Measurements from ENCODE around the gene MTSS2.

MTSS2 gene

GRCh38 chr16:70714581-70715054 lies 28.8 kb upstream of the MTSS2 start:
- no peak for DNase-seq

DNA sequence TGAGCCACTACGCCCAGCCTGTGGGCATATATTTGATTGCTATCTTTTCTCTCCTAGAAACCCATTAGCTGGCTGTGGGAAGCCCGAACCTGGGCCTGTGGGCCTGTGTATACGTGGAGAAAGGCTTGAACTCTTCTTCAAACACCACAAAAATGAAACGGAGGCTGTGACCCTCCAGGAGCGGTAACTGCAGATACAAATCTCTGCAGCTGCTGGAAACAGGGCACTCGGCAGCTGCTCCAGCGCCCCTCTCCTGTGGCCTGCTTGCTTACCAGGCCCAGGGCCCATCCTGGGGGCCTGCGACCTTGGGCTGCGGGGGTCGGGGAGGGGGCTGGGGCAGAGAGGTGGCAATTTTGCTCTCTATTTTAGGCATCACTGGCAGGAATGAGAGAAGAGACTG lies 28.0 kb upstream of the MTSS2 start:
- no peak for DNase-seq

DNA sequence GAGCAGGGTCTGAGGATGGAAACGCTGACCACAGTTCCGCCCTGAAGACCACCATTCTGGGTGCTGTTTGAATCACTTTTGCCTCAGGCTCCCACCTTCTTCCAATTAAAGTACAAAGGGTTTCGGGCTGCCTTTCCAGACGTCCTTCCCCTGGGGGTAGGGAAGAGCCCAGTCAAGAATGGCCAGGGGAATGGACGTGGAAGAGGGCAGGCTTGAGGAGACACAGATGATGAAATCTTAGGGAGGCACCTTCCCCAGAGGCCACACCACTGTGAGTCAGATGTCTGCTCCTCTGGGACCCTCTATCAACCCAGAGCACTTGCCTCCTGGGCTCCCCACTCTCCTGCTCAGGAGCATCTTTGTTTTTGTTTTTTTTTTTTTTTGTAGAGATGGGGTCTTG lies 27.5 kb upstream of the MTSS2 start:
- DNase-seq: no peak

DNA sequence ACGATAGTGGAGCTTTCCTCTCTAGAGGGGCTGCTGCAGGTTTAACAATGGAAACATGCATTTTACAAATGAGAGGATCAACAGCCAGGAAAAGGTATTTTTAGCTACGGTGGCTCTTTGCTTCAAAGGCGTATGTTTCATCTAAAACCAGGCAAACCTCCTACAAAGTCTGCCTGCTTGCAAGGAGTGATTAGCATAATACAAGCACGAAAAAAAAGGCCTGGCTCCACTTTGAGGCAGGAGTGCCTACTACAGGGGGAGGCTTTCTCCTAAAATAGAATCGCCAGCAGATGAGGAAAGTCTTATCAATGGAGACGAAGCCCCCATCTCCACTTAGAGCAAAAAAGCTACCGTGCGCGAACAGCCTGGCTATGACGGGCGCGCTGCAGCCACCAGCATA lies 27.1 kb upstream of the MTSS2 start:
- DNase-seq: no peak

DNA sequence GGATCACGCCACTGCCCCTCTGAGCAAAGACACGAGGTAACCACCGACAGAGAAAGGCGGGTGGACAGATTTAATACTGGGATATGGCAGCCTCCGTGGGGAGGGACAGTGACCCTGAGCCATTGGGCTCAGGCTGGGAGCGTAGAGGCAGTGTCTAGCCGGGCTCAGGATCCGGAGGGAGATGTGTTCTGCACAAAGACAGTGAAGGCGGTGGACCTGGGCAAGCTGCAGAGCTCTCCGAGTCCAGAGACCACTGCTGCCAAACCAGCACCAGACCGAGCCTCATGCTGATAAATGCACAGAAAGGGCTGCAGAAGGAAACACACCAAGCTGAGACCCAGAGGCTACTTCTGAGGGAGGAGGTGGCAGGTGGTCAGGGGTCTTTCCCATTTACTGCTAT lies 26.5 kb upstream of the MTSS2 start:
- DNase-seq: no peak

GRCh38 chr16:70711211-70712031 lies 25.6 kb upstream of the MTSS2 start:
- no peak for DNase-seq

- no peak for DNase-seq
These were observed 24.8 kb upstream of the MTSS2 start for GRCh38 chr16:70710422-70711210.

DNA sequence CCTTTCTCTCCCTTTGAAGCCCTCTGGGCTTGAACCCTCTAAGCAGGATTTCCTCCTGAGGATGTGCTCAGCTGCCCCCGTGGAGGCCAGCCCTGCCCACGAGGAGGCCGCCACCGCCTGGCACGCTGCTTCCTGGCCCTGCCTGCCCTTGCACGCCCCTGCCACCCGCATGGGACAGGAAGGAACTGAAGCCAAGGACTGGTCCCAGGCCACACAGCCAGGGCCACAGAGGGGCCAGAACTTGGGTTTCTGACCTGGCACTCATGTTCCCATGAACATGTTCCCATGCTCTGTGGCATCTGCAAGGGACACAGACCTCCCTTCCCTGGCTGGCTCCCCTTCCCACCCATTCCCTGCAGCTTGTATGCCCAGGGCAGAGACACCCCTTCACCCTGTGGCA lies 24.1 kb upstream of the MTSS2 start:
- DNase-seq: no peak

GRCh38 chr16:70709457-70709856 lies 23.6 kb upstream of the MTSS2 start:
- no peak for DNase-seq

DNA sequence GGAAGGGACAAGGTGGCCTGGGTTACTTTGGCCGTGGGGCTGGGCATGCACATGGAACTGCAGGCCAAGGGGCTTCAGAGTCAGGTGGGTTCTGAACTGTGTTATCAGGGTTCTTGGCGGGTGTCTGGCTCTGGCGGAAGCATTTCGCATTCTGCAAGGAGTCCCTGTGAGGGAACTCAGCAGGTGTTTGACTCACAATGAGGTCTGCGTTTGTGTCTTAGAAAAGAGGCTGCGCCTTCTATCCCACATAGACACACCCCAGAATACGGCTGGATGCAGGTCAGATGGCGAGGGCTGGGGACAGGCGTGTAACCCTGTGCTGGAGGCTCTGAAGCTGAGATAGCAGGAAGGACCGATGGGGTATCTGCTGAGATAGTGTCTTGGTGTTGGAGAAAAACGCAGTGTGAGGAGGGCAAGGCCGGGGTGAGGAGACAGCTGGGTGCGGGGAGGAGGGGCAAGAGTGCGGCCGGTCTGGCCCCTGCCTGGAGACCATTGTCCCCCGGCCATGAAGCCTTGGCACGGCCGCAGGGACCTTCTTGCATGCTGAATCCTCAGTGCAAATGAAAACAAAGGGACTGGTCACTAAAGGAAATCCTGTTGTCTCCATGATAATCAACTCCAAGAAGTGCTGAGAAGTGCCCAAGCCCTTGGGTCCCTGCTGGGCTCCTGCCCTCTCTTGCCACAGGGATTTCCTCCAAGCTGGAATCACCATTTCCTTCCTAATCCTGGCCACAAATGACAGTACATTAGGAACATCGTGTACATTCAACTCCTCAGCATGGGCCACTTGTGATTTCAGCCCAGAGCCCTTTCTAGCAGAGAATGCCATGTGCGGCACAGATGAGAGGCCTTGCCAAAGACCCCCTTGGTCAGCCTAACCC lies 22.8 kb upstream of the MTSS2 start:
- no peak for DNase-seq

DNA sequence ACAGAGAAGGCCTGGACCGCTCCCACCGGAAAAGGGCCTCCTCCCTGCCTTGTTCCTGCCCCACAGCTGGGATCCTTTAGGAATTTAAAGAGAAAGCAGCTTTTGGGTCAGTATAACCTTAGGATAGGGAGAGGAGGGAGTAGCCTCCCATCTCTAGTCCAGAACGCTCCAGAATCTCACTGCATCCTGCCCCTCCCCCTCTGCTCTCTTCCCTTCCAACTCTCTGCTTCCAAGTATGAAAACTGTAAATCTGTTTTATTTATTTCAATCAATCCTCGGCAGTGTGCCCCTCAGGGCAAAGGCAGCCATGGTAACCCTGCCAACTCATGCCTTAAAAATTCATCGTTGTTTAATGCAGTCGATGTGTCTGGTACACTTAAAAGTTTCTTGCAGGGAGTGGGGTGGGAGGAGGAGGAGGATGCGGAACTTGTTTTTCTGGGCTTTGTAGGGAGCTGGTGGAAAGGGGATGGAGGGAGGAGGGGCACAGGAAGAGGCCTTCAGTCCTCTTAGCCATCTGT lies 21.2 kb upstream of the MTSS2 start:
- DNase-seq: peak; percentile 42

DNA sequence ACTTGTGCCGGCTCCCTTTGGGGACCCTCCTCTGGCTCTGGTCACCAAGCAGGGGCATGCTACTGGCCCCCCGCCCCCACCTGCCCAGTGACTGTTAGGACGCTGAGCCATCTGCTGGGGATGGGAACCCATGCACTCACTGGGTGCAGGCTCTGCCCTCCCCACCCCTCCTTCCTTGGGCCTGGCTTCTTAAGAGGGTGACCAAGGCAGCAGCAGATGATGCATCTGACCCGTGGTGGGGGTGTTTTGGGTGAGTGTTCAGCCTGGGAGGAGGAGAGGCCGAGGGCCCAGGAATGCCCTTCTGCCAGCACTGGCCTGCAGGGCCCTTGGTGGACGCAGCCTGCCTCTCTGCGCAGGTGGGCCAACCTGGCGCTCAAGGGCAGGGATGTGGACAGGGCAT lies 19.2 kb upstream of the MTSS2 start:
- DNase-seq: no peak

GRCh38 chr16:70704586-70704985 lies 18.7 kb upstream of the MTSS2 start:
- DNase-seq: no peak

DNA sequence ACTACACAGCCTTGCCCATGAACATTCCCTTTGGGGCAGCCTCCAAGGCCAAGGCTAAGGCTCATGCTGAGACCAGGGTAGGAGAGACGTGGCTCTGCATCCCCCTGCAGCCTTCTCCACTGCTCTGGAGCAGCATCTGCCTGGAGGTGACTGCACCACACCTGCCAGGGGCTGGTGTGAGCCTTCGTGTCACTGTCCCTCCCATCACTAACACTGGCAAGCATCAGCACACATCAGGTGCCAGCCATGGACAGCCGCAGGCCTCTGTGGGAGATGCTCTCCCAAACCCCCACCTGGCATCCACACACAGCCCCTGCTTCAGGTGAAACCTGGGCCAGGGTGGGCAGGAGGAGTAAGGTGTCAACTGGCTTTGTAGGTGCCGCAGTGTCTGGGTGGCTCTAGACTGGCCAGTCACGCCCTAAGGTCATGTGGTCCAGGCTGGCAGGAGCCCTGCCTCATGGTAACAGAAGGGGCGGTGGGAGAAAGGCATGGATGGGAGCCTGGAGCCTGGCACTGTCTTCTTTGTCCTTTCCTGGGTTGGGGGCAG lies 18.1 kb upstream of the MTSS2 start:
- no peak for DNase-seq

- DNase-seq: peak; percentile 57
These were observed 17.4 kb upstream of the MTSS2 start for GRCh38 chr16:70703041-70703834.

DNA sequence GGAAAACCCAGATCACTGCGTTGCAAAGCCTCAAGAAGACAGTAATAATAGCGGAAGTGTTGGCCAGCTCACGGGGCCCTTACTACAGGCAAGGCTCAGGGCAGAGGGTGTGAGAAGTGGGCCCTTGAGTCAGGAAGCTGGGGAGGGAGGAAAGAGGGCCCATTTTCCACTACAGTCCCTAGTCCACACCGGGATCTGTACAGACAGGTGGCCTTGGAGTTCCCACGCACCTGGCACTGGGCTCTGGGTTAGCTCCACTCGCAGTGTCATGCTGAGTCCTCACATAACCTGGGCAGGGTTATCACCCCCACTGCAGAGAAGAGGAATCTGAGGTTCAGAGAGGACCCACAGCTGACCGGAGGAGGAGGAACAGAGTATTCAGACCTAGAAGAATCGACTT lies 16.8 kb upstream of the MTSS2 start:
- no peak for DNase-seq

GRCh38 chr16:70701998-70702397 lies 16.1 kb upstream of the MTSS2 start:
- no peak for DNase-seq

DNA sequence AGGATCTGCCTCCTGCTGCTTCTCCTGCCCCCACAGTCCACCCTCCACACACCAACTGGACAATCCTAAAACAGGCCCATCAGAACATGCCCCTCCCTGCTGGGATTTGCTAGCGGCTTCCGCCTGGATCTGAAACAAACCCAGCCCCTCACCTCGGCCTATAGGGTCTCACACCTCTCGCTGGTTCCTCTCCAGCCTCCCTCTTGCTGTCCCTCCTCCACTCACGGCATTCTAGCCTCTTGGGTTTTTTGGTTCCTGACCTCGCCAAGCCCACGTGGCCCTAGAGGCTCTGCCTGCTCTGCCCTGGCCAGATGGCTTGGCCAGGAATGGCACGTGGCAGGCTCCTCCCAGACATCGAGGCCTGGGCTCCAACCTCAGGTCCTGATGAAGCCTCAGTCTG lies 15.7 kb upstream of the MTSS2 start:
- no peak for DNase-seq

DNA sequence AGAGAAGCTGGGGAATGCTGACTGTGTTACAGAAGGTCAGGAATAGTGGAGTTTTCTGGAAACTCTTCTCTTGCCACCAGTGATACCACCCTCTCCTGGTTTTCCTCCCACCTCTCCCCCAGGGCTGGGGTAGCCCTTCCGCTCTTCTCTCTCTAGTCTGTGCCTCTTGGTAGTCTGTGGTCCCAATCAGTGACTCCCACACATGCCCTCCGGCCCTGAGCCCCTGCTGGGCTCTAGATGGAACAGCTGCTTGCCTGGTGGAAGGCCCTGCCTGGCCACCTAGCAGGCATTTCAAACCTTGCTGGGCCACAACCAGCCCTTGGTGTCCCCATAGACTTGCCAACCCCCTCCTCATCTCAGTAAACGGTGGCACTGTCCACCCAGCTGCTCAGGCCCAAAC lies 15.2 kb upstream of the MTSS2 start:
- DNase-seq: no peak

GRCh38 chr16:70700101-70701020 lies 14.5 kb upstream of the MTSS2 start:
- no peak for DNase-seq

DNA sequence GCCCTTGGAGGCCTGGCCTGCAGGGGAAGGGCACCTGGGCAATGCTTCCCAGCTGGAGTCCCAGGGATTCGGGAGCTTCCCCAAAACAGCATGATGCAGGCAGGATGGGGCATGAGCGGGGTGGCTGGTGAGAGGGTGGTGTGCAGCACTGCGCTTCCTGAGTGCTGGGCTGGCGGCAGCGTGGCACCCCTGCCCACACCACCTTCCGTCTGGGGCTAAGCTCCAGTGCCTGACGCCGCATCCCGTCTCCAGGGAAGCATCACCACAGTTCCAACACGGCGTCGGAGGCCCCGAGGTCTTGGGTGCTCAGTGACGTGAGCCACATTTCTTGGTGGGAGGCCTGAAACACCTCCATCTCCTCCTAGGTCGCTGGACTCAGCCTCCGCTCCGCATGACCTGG lies 13.8 kb upstream of the MTSS2 start:
- no peak for DNase-seq

Measured in GOT3 (cell line).